ENCODE measurements around the gene UBE4B.
A peak's percentile ranks its signal among the peaks of the same experiment; 100 is the strongest.
"Not testable (repeated sequence)": the region's sequence is repeated elsewhere in the genome, so short reads cannot be mapped to it uniquely, and the experiment has no call there.

UBE4B gene

DNA sequence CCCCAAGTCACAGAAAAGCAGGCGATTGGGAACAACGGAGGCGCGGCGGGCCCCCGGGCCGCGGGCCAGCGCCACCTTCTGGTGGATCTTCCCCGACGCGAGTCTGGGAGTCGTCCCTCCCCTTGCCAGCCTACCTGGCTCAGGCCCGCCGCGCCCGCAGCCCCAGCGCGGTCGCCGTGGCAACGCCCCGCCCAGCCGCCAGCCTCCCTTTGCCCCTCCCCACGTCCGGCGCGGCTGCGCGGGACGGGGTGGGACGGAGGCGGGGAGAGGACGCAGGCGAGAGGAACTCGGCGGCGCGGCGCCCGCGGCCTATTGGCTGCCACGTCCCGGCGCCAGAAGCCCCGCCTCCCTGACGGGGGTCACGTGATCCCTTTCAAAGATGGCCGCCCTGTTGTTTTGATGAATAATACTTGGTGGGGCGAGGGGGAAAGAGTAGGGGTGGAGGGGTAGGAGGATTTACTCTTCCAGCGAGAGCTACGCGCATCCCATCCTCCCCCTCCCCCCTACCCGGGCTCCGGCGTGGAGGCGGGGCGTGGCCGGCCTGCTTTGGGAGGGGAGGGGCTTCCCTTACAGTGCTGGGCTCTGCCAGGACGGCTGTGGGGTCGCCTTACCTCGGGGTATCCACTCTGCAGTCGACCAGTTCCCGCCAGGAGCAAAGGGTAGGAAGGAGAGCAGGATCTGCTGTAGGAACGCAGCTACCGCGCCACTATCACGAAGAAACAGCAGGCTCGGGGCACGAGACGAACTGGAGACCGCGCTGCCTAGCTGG is at the start of gene UBE4B:
UBE4B (plus strand) TSS at position 369 of the 769 bp plus-strand sequence. CDS start 713 bp downstream, outside the sequence.
- DNase-seq = peak; percentile 100

DNA sequence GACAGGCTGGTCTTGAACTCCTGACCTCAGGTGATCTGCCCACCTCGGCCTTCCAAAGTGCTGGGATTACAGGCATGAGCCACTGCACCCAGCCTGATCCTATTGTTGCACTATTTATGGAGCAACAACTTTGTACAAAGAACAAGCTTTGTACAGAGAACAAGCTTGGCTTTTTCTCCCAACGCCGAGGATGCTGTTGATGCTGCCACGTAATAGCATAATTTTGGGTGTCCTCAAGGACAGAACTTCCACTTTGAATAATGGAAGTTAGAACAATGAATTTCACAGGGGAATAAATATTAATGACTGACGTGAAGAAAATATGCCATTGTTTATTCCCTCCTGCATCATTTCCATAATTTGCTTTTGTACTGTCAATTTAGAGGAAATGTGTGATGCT is 48.5 kb upstream of the UBE4B start:
- no peak for DNase-seq

DNA sequence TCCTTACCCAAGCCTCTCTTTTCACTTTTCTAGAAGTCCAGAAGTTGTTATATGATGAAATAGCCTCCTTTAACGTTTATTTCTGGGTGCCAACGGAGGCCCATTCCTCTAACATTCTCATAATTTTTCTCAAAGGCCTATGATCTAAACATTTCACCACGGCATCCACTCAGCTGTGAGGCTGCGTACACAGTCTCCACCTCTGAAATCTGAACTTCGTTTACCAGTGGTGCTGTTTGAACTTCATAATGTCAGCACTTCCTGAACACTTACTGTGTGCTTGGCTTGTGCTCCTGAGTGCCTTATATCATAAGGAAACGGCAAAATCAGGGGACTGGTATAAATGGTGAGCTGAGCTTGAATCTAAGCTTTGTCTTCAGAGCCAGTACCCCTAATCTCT is 47.8 kb upstream of the UBE4B start:
- no peak for DNase-seq

DNA sequence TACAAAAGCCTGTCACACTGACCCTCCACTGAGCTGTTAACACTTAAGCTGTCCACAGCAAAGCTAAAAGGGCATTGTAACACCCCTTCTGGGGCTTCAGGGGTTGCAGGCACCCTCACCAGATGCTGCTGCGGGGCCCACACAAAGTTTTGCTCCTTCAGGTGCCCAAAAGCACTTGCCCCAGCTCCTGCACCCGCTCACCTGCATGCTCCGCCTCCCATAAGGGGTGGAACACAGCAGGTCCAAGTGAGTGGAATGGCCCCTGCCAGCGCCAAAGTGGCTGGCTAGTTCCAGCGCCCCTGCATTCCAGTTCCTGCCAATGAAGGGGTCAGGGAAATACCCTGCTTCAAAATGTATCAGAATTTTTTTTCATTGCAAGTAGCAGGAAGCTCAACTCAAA is 43.0 kb upstream of the UBE4B start:
- no peak for DNase-seq

DNA sequence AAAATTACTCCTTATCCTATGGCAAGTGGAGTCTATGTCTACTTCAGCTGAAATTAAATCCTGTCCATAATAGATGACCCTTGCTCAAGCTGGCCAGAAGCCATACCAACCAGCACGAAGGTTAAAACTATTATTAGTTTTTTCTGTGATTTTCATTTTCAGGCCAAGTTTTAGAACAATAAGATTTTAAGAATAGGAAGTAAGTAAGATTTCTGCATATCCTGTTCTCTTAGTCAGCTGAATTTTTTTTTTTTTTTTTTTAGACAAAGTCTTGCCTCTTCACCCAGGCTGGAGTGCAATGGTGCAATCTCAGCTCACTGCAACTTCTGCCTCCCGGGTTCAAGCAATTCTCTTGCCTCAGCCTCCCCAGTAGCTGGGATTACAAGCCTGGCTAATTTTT is 41.8 kb upstream of the UBE4B start:
- DNase-seq = no peak

DNA sequence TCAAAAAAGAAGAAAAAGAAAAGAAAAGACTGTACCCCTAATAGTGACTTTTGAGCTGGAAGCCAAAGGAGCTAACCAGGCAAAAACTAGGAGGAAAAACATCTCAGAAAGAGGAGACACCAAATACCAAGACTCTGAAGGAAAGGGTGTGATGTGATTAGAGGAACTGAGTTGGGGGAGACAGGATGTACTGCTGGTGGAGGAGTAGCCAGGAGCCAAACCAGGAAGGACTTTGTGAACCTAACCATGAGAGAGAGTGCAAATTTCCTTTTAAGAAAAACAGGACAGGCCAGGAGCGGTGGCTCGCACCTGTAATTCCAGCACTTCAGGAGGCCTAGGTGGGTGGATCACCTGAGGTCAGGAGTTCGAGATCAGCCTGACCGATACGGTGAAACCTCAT is 39.8 kb upstream of the UBE4B start:
- DNase-seq = no peak

DNA sequence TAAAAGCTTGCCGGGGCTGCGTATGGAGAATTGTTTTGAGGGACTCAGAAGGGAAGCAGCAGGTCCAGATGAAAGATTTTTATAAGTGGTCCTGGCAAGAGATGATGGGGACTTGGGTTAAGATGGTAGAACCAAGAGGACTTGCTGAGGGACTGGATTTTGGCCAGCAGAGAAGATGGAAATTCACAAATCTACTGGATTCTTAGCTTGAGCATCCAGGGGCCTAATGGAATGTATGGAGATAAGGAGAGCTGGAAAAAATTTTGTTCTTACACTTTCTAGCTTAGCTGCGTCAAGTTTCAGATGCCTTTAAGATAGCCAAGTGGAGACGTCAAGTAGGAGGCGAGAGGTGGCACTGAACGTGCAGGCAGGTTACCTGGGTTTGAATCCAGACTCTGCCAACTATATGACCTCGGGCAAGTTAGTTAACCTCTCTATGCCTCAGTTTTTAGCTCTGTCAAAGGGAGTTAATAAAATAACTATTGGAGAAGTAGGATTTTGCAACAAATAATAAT is 39.1 kb upstream of the UBE4B start:
- DNase-seq = no peak

DNA sequence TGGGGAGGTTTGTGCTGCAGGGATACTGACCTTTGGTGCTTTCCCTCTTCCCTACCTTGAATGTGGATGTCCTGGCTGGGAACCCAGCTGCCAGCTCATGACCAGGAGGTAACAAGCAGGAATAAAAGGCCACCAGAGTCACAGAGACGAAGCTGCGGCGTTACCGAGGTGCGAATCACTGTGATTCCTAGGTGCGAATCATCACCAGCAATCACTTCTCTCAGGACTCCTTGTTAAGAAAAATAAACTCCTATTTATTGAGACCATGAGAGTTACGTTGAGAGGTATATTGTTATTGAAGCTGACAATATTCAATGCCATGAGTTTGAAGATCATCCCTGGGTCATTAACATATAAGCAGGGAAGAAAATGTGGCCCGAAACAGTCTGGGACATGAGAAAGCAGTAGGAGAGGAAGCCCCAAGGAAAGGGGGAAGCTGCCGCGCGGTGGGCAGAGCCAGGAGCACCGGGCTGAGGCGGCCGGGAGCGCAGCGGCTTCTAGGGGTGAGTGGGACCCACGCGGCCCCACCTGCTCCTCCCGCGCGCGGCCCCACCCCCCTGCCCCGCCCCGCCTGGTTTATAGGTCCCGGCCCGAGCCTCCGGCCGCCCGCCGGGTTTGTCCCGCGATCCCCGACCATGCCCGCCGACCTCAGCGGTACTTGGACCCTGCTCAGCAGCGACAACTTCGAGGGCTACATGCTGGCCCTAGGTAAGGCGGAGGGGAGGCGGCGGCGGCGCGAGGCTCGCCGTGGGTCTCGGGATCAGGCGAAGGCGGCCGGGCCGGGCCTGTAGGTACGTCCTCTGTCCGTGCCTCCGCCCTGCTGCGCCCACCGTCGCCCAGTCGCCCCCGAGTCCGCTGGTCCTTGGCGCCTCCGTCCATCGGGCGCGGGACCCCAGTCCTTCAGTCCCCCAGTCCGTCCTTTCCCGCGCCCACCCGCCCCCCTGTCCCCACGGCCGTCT is 35.9 kb upstream of the UBE4B start, which contains the start of gene RBP7:
RBP7 (plus strand) TSS at position 605 of the 959 bp plus-strand sequence; CDS start at position 636, 31 bp downstream.
- peak; percentile 63 for DNase-seq

DNA sequence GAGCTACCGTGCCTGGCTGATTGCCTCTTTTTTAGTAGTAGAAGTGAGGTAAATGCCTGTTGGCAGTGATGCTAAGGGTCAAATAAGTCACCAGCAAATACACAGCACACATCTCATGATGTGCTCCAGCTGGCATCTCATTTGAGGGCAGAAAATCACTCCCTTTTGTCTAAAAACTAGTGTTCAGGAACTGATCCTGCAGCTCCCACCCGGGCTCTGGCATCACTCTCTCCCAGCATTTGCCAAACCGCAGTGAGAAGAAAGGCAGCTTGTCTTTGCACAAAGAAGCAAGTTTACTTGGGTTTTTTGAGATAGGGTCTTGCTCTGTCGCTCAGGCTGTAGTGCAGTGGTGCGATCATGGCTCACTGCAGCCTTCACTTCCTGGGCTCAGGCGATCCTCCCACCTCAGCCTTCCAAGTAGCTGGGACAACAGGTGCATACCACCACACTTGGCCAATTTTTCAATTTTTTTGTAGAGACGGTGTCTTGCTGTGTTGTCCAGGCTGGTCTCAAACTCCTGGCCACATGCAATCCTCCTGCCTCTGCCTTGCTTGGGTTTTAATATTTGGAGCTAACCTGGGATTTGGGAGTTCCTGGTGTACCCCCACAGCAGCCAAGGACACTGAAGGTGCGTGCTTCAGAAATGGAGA is 31.6 kb upstream of the UBE4B start:
- no peak for DNase-seq

DNA sequence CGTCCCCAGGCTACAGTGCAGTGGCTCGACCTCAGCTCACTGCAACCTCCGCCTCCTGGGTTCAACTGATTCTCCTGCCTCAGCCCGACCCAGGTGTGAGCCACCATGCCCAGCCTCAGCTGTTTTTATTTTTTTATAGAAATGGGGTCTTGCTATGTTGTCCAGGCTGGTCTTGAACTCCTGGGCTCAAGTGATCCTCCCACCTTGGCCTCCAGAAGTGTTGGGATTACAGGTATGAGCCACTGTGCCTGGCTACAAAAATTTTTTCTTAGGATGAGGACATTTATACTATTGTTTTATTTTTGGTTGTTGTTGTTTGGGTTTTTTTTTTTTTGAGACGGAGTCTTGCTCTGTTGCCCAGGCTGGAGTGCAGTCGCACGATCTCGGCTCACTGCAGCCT is 27.5 kb upstream of the UBE4B start:
- DNase-seq = not testable (repeated sequence)

DNA sequence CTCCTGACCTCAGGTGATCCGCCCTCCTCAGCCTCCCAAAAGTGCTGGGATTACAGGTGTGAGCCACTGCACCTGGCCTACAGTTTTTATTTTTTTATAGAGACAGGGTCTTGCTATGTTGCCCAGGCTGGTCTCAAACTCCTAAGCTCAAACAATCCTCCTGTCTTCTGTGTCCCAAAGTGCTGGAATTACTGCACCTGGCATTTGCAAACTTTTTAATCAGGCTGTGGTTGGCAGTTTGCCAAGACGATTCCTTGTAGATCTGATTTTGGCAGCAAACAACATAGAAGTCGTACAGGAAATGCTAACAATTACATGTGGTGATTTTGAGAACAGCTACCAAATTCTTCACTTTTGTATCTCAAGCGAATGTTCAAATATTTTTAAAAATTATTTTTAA is 25.6 kb upstream of the UBE4B start:
- no peak for DNase-seq

DNA sequence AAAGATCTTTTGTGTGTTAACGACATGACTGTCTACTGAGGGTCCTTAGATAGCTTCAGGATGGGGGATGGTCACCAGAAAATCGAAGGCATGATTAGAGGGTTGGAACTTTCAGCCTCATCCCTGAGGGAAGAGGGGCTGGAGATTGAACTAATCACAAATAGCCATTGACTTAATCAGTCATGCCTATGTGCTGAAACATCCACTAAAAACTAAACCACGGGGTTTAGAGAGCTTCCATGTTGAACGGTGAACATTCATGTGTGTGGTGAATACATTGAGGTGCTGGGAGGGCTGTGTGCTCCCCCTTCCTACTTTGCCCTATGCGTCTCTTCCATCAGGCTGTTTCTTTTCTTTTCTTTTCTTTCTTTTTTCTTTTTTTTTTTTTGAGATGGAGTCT is 18.7 kb upstream of the UBE4B start:
- DNase-seq = no peak

DNA sequence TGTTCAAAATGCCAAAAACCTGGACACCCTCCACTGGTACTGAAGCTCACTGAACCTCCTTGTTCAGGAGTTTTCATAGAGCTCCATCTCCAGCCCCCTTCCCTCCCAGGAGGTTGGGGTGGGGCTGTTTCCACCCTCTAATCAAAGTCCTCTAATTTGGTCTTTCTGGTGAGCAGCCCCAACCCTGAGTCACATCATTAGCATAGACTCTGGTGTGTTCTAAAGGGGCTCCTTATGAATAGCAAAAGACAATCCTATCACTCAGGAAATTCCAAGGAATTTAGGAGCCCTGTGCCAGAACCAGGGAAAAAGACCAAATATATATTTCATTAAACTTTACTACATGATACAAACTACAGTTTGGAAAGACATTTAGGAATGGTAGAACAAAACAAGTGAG is 13.2 kb upstream of the UBE4B start:
- DNase-seq = no peak

DNA sequence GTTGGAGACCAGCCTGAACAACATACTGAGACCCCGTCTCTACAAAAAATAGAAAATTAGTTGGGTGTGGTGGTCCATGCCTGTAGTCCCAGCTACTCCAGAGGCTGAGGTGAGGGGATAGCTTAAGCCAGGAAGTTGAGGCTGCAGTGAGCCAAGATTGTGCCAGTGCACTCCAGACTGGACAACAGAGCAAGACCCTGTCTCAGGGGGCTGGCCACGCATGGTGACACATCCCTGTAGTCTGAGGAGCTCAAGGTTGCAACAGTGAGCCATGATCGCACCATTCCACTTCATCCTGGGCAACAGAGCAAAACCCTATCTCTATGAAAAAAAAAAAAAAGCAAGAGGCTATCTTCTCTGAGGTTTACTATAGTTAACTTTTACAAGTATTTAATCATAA is 12.7 kb upstream of the UBE4B start:
- DNase-seq = no peak

DNA sequence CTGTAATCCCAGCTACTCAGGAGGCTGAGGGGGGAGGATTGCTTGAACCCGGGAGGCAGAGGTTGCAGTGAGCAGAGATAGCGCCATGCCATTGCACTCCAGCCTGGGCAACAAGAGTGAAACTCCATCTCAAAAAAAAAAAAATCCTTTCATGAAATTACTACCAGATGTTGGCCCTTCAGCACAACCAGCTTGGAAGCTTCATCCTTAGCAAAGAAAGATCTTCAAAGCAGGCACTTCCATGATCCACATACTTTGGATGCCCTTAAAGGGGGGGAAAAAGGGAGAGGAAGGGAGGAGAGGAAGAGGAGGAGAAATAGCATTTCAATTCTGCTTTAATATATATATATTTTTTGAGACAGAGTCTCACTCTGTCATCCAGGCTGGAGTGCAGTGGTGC is 12.1 kb upstream of the UBE4B start:
- DNase-seq = not testable (repeated sequence)

DNA sequence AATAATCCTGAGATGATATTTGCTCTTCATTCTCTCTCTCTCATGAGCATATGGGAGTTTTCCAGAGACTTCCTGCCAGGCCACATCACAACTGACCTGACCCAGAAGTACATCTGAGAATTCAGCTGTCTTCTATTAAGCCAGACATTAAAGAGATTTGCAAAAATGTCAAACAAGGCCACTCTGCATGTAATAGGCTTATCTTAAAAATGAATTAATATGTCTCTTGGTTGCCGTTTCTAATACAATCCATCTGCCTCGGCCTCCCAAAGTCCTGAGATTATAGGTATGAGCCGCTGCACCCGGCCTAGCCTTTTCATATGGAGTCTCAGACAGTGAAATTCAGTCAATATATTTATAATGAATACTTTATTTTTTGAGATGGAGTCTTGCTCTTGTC is 10.8 kb upstream of the UBE4B start:
- DNase-seq = not testable (repeated sequence)

DNA sequence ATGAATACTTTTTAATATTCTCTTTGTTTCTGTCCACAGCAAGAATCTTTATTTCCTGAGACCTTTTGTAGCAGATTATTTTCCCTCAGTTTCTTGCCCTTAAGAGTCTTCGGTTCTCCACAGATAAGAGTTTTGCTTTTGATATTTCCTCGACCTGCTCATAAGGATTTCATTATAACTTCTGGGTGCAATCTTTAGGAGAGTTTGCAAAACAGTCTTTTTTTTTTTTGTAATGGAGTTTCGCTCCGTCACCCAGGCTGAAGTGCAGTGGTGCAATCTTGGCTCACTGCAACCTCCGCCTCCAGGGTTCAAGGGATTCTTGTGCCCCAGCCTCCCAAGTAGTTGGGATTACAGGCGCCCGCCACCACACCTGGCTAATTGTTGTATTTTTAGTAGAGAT is 10.1 kb upstream of the UBE4B start:
- DNase-seq = no peak

DNA sequence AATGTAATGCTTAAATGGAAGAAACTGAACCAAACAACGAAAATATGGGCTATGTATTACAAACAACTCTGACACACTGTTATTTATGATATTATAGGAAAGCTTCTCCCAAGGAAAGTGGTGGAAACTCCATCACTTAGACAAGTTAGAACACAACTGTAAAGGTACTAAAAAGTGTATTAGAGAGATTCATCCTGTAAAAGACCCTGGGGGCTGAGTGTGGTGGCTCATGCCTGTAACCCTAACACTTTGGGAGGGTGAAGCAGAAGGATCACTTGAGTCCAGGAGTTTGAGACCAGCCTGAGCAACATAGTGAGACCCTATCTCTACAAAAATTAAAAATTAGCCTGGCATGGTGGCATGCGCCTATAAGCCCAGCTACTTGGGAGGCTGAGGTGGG is 7.4 kb upstream of the UBE4B start:
- DNase-seq = no peak

DNA sequence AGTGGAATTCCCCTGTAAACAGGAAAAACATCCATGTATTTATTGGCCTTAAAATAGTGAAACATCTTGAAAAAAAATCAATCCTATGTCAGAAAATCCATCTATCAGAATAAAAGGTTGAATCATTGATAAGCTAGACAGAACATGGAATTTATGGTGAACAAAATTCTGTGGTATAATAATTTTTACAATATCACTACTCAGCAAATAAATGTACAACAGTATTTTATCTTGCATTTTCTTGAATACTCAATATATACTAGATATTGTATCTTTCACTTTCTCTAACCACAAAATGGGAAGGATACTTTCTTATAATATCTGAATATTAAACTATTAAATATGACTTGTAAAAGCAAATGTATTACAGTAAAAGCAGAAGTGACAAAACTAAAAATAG is 5.7 kb upstream of the UBE4B start:
- no peak for DNase-seq

DNA sequence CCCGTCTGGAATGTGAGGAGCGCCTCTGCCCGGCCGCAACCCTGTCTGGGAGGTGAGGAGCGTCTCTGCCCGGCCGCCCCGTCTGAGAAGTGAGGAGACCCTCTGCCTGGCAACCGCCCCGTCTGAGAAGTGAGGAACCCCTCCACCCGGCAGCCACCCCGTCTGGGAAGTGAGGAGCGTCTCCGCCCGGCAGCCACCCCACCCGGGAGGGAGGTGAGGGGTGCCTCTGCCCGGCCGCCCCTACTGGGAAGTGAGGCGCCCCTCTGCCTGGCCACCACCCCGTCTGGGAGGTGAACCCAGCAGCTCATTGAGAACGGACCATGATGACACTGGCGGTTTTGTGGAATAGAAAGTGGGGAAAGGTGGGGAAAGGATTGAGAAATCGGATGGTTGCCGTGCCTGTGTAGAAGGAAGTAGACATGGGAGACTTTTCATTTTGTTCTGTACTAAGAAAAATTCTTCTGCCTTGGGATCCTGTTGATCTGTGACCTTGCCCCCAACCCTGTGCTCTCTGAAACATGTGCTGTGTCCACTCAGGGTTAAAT is 3.7 kb upstream of the UBE4B start:
- not testable (repeated sequence) for DNase-seq

DNA sequence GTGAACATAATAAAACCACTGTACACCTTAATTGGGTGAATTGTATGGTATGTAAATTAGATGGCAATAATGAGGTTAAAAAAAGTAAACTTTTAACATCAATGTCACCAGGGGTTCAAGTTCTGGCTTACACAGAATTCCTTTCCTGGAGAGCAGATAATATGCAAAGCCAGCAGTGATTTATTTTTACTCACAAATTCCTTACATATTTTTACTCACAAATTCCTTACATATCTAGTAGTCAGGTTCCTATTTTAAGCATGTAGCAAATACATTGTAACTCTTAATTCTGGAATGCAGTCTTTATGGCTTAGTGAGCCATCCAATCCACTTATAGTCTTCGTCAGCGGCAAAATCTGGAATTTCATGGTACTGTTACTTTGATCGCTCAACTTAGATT is 1.3 kb upstream of the UBE4B start:
- DNase-seq = no peak

DNA sequence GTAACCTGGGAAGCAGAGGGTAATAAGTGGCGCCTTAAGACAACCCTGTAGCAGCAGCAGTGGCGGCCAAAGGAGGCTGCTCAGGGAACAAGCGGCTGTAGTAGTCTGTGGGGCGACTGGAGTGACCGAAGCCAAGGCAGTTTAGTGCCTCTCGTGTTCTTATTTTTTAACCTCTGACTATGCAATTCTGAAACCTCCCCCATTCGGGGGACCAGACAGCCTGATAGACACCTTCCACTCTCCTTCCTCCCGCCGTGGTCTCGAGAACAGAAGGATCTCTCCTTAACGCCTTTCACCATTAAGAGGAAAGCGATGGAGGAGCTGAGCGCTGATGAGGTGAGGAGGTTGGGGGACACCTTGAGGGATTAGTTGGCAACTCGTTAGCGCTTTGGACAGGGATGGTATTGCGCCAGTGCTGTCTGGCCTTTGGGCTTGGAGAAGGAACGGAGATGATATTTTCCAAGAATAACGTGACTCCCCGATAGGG is 644 bp downstream of the UBE4B start:
- no peak for DNase-seq

DNA sequence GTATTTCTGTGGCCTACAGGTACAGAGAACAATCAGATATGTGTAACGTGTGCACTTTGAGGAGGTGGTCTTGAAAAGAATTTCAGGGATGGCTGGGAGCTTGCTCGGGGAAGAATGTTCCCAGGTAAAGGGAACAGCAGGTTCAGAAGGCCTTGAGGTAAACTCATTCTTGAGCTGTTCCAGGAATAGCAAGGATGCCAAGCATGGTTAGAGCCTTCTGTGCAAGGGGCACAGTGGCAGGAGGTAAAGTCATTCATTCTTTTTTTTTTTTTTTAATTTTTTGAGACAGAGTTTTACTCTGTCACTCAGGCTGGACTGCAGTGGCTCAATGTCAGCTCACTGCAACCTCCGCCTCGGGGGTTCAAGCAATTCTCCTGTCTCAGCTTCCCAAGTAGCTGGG is 10.0 kb downstream of the UBE4B start:
- DNase-seq = no peak

Measured in activated effector memory CD4-positive, alpha-beta T cell treated with anti-CD3 and anti-CD28 coated beads, Interleukin-2, amount 50 U/mL, for 16 hours (primary cell).